Activated CD4-positive, CD25-positive, alpha-beta regulatory T cell treated with anti-CD3 and anti-CD28 coated beads, Interleukin-2, amount 50 U/mL, for 16 hours (primary cell): ENCODE results near the gene SEPTIN6.
A peak's percentile ranks its signal among the peaks of the same experiment; 100 is the strongest.

Experiments
- DNase-seq: peaks from one replicate; pipeline ENCODE4 v3.0.0-alpha.2; 2020; ENCODE audit warnings: low read depth, low spot score

Gene SEPTIN6

GRCh38 chrX:119693040-119693995 lies at the start of gene SEPTIN6:
Gene SEPTIN6, minus strand, starts transcription at chrX:119693168. Its CDS starts 63 bp downstream, at chrX:119693105.
- peak; percentile 65 for DNase-seq

GRCh38 chrX:119738742-119739141 lies 45.8 kb upstream of the SEPTIN6 start:
- DNase-seq, result no peak

- DNase-seq, result no peak
Measured at GRCh38 chrX:119736206-119736764, 43.3 kb upstream of the SEPTIN6 start.

- no peak for DNase-seq
Measured at GRCh38 chrX:119735467-119735866, 42.5 kb upstream of the SEPTIN6 start.

GRCh38 chrX:119734897-119735339 lies 42.0 kb upstream of the SEPTIN6 start:
- DNase-seq, result no peak

- DNase-seq, result peak; percentile 35
Measured at GRCh38 chrX:119729408-119730201, 36.6 kb upstream of the SEPTIN6 start.

- no peak for DNase-seq
Measured at GRCh38 chrX:119728487-119728886, 35.5 kb upstream of the SEPTIN6 start.

- DNase-seq, result no peak
Measured at GRCh38 chrX:119726900-119727555, 34.1 kb upstream of the SEPTIN6 start.

- DNase-seq, result no peak
Measured at GRCh38 chrX:119721926-119722325, 29.0 kb upstream of the SEPTIN6 start.

GRCh38 chrX:119721487-119721886 lies 28.5 kb upstream of the SEPTIN6 start:
- no peak for DNase-seq

- no peak for DNase-seq
Measured at GRCh38 chrX:119709630-119710029, 16.7 kb upstream of the SEPTIN6 start.

GRCh38 chrX:119708936-119709335 lies 16.0 kb upstream of the SEPTIN6 start:
- DNase-seq, result no peak

- DNase-seq, result no peak
Measured at GRCh38 chrX:119706616-119707015, 13.6 kb upstream of the SEPTIN6 start.

GRCh38 chrX:119698845-119699244 lies 5.9 kb upstream of the SEPTIN6 start:
- DNase-seq, result no peak

- DNase-seq, result no peak
Measured at GRCh38 chrX:119696251-119696890, 3.4 kb upstream of the SEPTIN6 start.

GRCh38 chrX:119695535-119696050 lies 2.6 kb upstream of the SEPTIN6 start:
- no peak for DNase-seq

GRCh38 chrX:119694601-119695534 lies 1.9 kb upstream of the SEPTIN6 start:
- no peak for DNase-seq

- no peak for DNase-seq
Measured at GRCh38 chrX:119693996-119694451, 1.1 kb upstream of the SEPTIN6 start.

- DNase-seq, result no peak
Measured at GRCh38 chrX:119692191-119693039, 553 bp downstream of the SEPTIN6 start.
